ES-I3 (cell line): ENCODE results near the gene SEC24A.
A peak's percentile ranks its signal among the peaks of the same experiment; 100 is the strongest.
"Not testable (repeated sequence)": the region's sequence is repeated elsewhere in the genome, so short reads cannot be mapped to it uniquely, and the experiment has no call there.

Source experiments
- H3K36me3 ChIP-seq: 2 replicates; pipeline ENCODE4 v1.6.1; 2013; ENCODE audit warnings: mild to moderate bottlenecking, low read length, control low read depth, moderate library complexity; ENCODE audit not compliant: insufficient read depth
- H3K4me1 ChIP-seq: 2 replicates; pipeline ENCODE4 v1.6.1; 2013; ENCODE audit warnings: mild to moderate bottlenecking, control low read depth, low read length; ENCODE audit not compliant: insufficient read depth
- H3K9ac ChIP-seq: 2 replicates; pipeline ENCODE4 v1.6.1; 2013; ENCODE audit warnings: low read depth, mild to moderate bottlenecking, low read length, moderate library complexity
- H3K9me3 ChIP-seq: 2 replicates; pipeline ENCODE4 v1.6.1; 2013; ENCODE audit warnings: mild to moderate bottlenecking, low read length, moderate library complexity; ENCODE audit not compliant: control insufficient read depth, insufficient read depth

The SEC24A gene

DNA sequence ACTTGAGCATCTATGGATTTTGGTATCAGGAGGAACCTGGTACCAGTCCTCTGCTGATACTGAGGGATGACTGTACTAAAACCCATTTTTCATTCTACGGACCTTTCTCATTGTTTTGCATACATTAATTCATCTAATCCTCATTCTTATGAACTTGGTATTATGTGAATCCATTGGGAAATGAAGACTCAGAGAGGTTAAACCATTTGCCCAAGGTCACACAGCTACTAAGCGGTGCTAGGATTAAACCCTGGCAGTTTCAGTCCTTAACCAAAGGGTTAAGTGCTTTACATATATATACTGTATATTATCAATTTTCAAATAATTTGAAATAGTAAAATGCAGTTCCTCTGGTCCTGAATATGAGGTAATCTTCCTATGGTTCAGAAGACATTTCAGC, 93.5 kb downstream of the SEC24A start:
- no peaks in the 10 kb centered on the region for H3K9me3 ChIP-seq

GRCh38 chr5:134749415-134749814, 100.8 kb downstream of the SEC24A start:
- Histone ChIP-seq H3K36me3 (no peaks in the 10 kb centered on the region), H3K4me1 (peaks cover 10% of the 10 kb centered on the region), H3K9me3 (no peaks in the 10 kb centered on the region), H3K9ac (no peak overlapping the region)

More for the DNA sequence above, 93.5 kb downstream of the SEC24A start:
- Histone ChIP-seq H3K9ac (no peak overlapping the region), H3K4me1 (no peaks in the 10 kb centered on the region), H3K36me3 (no peaks in the 10 kb centered on the region)

DNA sequence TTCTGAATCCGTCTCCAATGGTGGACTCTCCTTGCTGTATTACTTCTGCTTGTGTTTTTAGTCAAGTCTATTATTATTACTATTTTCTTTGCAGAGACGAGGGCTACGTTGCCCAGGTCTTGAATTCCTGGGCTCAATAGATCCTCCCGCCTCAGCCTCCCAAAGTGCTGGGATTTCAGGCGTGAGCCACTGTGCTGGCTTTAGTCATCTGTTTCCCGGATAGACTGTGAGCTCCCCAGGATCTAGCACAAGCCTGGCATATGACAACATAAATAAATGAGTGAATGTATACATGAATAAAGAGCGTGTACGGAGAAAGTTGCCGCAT, 109.6 kb downstream of the SEC24A start:
- Histone ChIP-seq H3K9me3 (no peaks in the 10 kb centered on the region), H3K4me1 (peaks cover 7% of the 10 kb centered on the region), H3K36me3 (no peaks in the 10 kb centered on the region), H3K9ac (peak overlapping the region; percentile 88)

GRCh38 chr5:134758504-134759341, 110.1 kb downstream of the SEC24A start, which contains the start of gene DDX46:
TSS of gene DDX46 (plus strand) at chr5:134758779. CDS start at chr5:134758939, 160 bp downstream.
- H3K9ac ChIP-seq: peak within 1 kb of the TSS; percentile 88
- H3K4me1 ChIP-seq: peaks cover 7% of the 10 kb centered on the region
- H3K36me3 ChIP-seq: peaks cover under 1% of the 10 kb centered on the region; the same call in 1 of the 2 replicates
- H3K9me3 ChIP-seq: no peaks in the 10 kb centered on the region

DNA sequence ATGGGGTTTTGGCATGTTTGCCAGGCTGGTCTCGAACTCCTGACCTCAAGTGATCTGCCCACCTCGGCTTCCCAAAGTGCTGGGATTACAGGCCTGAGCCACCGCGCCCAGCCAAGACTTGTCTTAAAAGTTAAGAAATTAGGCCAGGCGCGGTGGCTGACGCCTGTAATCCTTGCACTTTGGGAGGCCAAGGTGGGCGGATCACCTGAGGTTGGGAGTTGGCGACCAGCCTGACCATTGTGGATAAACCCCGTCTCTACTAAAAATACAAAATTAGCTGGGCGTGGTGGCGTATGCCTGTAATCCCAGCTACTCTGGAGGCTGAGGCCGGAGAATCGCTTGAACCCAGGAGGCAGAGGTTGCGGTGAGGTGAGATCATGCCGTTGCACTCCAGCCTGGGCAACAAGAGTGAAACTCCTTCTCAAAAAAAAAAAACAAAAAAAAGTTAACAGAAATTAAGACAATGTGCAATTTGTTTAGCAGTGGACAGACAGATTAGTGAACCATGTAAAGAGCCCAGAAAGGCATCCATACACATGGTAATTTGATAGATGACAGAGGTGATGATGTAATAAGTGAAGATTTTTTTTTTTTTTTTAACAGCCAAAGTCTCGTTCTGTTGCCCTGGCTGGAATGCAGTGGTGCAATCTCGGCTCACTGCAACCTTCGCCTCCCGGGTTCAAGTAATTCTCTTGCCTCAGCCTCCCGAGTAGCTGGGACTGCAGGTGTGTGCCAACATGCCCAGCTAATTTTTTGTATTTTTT, 119.1 kb downstream of the SEC24A start:
- H3K36me3 ChIP-seq: peaks cover 22% of the 10 kb centered on the region

GRCh38 chr5:134769206-134769605, 120.6 kb downstream of the SEC24A start:
- Histone ChIP-seq H3K36me3 (peaks cover 17% of the 10 kb centered on the region), H3K4me1 (no peaks in the 10 kb centered on the region), H3K9ac (no peak overlapping the region), H3K9me3 (no peaks in the 10 kb centered on the region)

More for the DNA sequence above, 119.1 kb downstream of the SEC24A start:
- H3K9me3 ChIP-seq, H3K4me1 ChIP-seq, H3K9ac ChIP-seq: not testable (repeated sequence)

GRCh38 chr5:134772461-134773125, 124.0 kb downstream of the SEC24A start:
- no peaks in the 10 kb centered on the region for H3K9me3 ChIP-seq
- peaks cover 7% of the 10 kb centered on the region for H3K36me3 ChIP-seq
- no peak overlapping the region for H3K9ac ChIP-seq
- H3K4me1 ChIP-seq: no peaks in the 10 kb centered on the region

DNA sequence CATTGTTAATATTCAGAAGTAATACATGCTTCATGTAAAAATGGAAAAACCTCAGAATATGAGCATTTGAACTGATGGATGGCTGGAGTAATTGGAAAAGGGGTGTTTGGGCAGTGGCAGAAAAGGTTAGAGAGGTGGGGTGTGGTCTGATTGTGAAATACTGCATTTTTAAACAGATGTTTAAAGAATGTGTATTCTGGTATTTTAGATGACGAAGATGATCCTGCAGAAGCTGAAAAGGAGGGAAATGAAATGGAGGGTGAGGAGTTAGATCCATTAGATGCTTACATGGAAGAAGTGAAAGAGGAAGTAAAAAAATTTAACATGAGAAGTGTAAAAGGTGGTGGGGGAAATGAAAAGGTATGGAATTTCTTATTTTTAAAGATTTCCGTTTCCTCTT, 128.8 kb downstream of the SEC24A start:
- peaks cover 26% of the 10 kb centered on the region for H3K36me3 ChIP-seq

More for the DNA sequence above, 128.8 kb downstream of the SEC24A start:
- Histone ChIP-seq H3K4me1 (no peaks in the 10 kb centered on the region), H3K9ac (no peak overlapping the region), H3K9me3 (no peaks in the 10 kb centered on the region)
